ENCODE results near the gene FIZ1. TPM values are rescaled to one million over a fixed set of nuclear protein-coding genes. Genes with fewer than 3 reads are reported as not detected.

FIZ1 gene
- total RNA-seq, 1 donor from 2014 or later, result 7.1 TPM

DNA sequence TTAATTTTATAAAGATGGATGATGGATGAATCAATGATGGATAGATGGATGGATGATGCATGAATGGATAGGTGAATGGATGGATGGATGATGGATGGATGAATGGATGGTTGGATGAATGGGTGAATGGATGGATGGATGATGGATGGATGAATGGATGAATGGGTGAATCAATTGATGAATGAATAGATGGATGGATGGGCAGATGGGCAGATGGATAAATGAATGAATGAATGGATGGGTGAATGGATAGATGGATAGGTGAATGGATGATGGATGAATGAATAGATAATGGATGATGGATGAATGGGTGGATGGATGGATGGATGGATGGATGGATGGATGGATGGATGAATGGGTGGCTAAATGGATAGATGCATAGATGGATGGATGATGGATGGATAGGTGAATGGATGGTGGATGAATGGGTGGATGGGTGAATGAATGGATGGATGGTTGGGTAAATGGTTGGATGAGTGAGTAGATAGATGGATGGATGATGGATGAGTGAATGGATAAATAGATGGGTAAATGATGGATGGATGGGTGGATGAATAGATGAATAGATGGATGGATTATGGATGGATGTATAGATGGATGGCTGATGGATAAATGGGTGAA lies 31.5 kb downstream of the FIZ1 start:
- no peak for ATAC-seq

DNA sequence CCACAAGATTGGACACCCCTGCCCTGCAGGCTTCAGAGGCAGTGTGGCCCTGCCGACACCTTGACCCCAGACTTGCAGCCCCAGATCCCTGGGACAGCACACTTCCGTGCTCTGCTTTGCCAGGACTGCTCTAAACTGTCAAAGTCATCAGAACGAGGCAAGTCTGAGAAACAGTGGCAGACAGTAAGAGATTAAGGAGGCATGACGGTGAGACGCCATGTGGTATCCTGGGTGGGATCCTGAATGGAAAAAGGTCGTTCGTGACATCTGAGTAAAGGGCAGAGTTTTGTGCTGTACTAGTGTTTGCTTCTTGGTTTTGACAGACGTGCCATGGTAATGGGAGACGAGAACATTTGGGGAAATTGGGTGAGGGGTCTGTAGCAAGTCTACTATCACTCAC lies 32.5 kb downstream of the FIZ1 start:
- ATAC-seq, result no peak

DNA sequence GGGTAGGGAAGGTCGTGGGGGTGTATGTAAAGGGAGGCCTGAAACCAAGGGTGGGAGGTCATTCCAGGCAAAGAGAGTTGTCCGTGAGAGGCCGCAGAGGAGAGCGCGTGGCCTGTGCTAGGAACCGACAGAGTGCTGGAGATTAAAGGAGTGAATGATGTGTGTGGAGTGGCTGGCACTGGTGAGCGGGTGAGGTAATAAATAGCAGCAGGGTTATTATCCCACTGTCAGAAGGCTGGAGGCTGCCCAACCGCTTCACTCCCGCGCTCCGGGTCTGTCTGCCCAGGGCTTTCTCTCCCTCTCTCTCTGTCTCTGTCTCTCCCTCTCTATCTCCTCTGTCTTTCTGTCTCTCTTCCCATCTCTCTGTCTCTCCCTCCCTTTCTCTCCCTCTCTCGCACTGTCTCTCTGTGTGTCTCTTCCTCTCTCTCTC lies 36.0 kb downstream of the FIZ1 start:
- ATAC-seq, result peak; percentile 18

GRCh38 chr19:55559684-55560083 lies 39.6 kb downstream of the FIZ1 start:
- ATAC-seq, result no peak

GRCh38 chr19:55554741-55555152 lies 44.6 kb downstream of the FIZ1 start:
- no peak for ATAC-seq

DNA sequence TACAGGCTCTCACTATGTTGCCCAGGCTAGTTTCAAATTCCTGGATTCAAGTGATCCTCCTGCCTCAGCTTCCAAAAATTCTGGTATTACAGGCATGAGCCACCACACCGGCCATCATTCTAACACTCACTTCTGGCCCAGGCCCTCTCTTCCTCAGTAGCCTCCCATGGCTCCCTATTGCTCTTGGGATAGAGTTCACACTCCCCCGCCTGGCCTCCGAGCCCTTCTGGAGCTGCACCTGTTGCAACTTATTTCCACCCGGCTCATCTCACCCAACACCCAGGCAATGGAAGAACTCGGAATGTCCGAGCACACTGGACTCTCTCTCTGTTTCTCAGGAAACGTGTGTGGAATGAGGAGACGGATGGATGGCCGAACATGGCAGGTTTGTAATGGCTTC lies 45.0 kb downstream of the FIZ1 start:
- ATAC-seq, result no peak

DNA sequence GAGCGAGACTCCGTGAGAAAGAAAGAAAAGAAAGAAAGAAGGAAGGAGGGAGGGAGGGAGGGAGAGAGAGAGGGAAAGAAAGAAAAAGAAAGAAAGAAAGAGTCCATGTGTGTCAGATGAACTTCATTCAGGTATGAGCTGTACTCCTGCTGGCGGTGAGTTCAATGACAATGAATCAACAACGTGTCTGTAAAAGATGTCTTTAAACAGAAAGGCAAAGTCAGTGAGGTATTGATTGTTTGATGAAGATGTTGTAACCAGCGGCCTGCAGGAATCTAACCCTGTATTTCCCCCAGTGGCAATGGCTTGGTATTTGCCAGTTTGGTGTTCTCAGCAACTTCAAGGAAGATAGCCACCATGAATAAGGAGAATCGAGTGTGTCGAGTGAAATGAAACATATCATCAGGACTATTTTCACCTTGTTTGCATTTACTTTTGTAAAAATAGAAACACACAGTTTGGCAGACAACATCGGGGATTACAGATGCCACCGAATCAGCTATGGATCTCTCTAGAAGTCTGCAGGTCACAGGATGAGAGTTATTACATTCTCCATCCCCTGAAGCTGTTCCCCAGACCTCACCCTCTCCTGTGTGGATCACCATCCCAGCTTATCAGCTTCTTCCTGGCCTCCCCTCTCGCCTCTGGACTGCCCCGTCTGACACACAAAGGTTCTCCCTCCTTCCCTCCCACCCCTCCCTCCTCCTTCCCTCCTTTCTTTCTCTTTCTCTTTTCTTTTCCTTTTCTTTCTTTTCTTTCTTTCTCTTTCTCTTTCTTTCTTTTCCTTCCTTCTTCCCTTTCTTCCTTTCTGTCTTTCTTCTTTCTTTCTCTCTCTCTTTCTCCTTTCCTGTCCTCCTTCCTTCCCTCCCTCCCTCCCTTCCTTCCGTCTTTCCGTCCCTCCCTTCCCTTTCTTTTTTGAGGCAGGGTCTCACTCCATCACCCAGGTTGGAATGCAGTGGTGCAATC lies 45.8 kb downstream of the FIZ1 start:
- no peak for ATAC-seq

GRCh38 chr19:55552620-55553019 lies 46.7 kb downstream of the FIZ1 start:
- ATAC-seq, result no peak

GRCh38 chr19:55552206-55552605 lies 47.1 kb downstream of the FIZ1 start:
- ATAC-seq, result no peak

- ATAC-seq, result no peak
These were observed 49.0 kb downstream of the FIZ1 start for GRCh38 chr19:55550321-55550650.

- ATAC-seq, result peak; percentile 12
These were observed 49.6 kb downstream of the FIZ1 start for GRCh38 chr19:55549500-55550320.

DNA sequence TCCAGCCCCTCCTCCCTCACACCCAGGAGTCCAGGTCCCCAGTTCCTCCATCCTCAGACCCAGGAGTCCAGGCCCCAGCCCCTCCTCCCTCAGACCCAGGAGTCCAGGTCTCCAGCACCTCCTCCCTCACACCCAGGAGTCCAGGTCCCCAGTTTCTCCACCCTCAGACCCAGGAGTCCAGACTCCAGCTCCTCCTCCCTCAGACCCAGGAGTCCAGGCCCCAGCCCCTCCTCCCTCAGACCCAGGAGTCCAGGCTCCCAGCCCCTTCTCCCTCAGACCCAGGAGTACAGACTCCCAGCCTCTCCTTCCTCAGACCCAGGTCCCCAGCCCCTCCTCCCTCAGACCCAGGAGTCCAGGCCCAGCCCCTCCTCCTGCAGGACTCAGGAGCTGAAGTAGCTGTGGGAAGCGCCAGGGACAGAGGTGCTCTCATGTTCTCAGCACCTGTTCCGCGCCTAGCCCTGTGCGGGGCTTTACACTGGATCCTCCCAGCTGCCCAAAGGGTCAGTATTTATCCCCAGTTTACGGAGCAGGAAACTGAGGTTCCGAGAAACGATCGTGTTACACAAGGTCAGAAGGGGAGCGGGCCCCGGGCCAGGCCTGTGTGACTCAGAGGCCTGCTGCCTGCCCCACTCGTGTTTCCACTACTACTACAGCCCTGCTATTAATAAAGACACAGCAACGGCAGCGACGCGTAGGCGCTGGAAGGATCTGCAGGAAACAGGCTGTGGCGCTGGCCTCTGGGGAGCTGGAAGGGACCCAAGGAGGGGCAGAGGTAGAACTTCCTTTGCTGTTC lies 52.3 kb downstream of the FIZ1 start:
- ATAC-seq, result peak; percentile 90

- ATAC-seq, result no peak
These were observed 53.3 kb downstream of the FIZ1 start for GRCh38 chr19:55546011-55546410.

DNA sequence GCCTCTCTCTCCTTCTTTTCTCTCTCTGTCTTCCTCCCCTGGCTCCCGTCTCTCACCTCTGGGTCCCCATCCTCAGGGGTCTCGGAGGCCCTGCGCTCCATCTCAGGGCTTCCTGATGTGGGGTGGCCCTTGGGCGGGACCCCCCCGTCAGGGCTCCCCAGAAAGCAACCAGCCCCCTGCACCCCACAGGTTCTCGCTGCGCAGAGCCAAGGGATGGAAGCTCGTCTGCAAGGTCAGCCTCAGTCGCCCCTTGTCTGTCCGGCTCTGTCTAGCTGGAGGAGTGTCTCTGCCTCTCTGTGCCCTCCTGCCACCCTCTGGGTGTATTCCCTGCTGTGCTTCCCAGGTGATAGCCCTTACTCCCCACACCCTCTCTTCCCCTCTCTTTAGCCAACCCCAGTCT lies 53.9 kb downstream of the FIZ1 start, which contains the start of gene SBK3:
Gene SBK3, minus strand, starts transcription at position 101 of the 400 bp plus-strand sequence. Its CDS starts 0 bp downstream, at position 101.
- ATAC-seq, result no peak

- ATAC-seq, result peak; percentile 20
These were observed 54.4 kb downstream of the FIZ1 start for GRCh38 chr19:55544776-55545439.

- no peak for ATAC-seq
These were observed 55.3 kb downstream of the FIZ1 start for GRCh38 chr19:55544014-55544413.

DNA sequence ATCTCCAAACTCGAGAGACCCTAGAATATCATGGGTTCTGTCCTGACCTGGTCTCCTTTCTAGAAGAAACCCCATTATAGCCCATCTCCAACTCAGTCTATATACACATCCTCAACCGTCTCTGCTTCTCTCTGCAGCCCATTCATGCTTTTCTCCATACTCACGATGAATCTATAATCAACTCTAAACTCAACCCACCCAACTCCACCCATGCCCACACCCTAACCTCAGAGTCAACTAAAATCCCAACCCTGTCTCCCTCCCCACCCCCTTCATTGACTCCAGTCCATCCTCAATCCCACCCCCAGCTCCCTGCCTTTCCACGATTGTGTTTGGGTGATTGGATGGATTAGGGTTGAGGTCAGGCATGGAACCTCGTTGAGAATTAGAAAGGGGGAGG lies 55.8 kb downstream of the FIZ1 start:
- no peak for ATAC-seq

DNA sequence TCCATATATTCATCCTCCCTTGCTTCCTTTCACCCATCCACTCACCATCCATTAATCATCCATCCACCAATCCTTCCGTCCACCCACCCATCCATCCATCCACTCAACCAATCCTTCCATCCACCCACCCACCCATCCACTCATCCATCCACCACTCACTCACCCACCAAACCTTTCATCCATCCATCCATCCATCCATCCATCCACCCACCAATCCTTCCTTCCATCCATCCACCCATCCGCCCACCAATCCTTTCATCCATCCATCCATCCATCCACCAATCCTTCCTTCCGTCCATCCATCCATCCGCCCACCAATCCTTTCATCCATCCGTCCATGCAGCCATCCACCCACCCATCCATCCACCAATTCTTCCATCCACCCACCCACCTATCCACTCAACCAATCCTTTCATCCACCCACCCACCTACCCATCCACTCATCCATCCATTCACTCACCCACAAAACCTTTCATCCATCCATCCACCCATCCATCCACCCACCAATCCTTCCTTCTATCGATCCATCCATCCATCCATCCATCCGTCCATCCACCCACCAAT lies 56.9 kb downstream of the FIZ1 start:
- ATAC-seq, result no peak

Data from esophagus mucosa (tissue), 1 donor.